Glutamatergic neuron (in vitro differentiated cells): Measurements from ENCODE around the gene BTK. TPM values are rescaled to one million over a fixed set of nuclear protein-coding genes. Genes with fewer than 3 reads are reported as not detected.

Experiments used
- DNase-seq: peaks from one replicate; pipeline ENCODE4 v3.0.0; 2022
- H3K27ac Mint-ChIP-seq: one replicate; pipeline ENCODE4 v1.8.0; 2020; ENCODE audit warnings: mild to moderate bottlenecking, mixed read lengths, inconsistent platforms; ENCODE audit not compliant: unreplicated experiment
- H3K27me3 Mint-ChIP-seq: one replicate; pipeline ENCODE4 v1.8.0; 2020; ENCODE audit warnings: mild to moderate bottlenecking, moderate library complexity, mixed read lengths, inconsistent platforms; ENCODE audit not compliant: unreplicated experiment
- H3K36me3 Mint-ChIP-seq: one replicate; pipeline ENCODE4 v1.8.0; 2020; ENCODE audit warnings: mild to moderate bottlenecking, mixed read lengths, inconsistent platforms; ENCODE audit not compliant: unreplicated experiment
- H3K4me1 Mint-ChIP-seq: one replicate; pipeline ENCODE4 v1.8.0; 2020; ENCODE audit warnings: mild to moderate bottlenecking, low read depth, mixed read lengths, inconsistent platforms; ENCODE audit not compliant: unreplicated experiment
- H3K4me3 Mint-ChIP-seq: one replicate; pipeline ENCODE4 v1.8.0; 2020; ENCODE audit warnings: mild to moderate bottlenecking, mixed read lengths, inconsistent platforms; ENCODE audit not compliant: unreplicated experiment
- H3K9me3 Mint-ChIP-seq: one replicate; pipeline ENCODE4 v1.8.0; 2020; ENCODE audit warnings: mild to moderate bottlenecking, moderate library complexity, mixed read lengths, inconsistent platforms; ENCODE audit not compliant: unreplicated experiment
- total RNA-seq: library from RNA; stranded (reverse); fragmentation: NEBNext Ultra II Directional; extraction: Animal tissue kit (Norgen Biotek cat#: 25700); gene quantifications from one replicate; pipeline ENCODE4 v1.2.1, GENCODE V29; 2021; ENCODE audit not compliant: unreplicated experiment
- TF ChIP-seq, protein P1 (sequence below): fragments of 200-600 bp; sonication (generic); IDR thresholded peaks from one replicate; pipeline ENCODE4 v1.5.0; 2021; ENCODE audit not compliant: partially characterized antibody, unreplicated experiment

The BTK gene
- total RNA-seq, 1 donor from 2014 or later = 1.1 TPM

DNA sequence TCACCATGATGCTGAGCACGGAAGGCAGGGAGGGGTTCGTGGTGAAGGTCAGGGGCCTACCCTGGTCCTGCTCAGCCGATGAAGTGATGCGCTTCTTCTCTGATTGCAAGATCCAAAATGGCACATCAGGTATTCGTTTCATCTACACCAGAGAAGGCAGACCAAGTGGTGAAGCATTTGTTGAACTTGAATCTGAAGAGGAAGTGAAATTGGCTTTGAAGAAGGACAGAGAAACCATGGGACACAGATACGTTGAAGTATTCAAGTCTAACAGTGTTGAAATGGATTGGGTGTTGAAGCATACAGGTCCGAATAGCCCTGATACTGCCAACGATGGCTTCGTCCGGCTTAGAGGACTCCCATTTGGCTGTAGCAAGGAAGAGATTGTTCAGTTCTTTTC lies 26.0 kb upstream of the BTK start:
- Mint-ChIP-seq H3K27ac (no peak overlapping the region), H3K36me3 (no peaks in the 10 kb centered on the region), H3K4me3 (peak overlapping the region; percentile 30), H3K9me3 (peaks cover 7% of the 10 kb centered on the region), H3K4me1 (peaks cover 10% of the 10 kb centered on the region), H3K27me3 (peaks cover 7% of the 10 kb centered on the region)
- TF ChIP-seq, protein P1, sequence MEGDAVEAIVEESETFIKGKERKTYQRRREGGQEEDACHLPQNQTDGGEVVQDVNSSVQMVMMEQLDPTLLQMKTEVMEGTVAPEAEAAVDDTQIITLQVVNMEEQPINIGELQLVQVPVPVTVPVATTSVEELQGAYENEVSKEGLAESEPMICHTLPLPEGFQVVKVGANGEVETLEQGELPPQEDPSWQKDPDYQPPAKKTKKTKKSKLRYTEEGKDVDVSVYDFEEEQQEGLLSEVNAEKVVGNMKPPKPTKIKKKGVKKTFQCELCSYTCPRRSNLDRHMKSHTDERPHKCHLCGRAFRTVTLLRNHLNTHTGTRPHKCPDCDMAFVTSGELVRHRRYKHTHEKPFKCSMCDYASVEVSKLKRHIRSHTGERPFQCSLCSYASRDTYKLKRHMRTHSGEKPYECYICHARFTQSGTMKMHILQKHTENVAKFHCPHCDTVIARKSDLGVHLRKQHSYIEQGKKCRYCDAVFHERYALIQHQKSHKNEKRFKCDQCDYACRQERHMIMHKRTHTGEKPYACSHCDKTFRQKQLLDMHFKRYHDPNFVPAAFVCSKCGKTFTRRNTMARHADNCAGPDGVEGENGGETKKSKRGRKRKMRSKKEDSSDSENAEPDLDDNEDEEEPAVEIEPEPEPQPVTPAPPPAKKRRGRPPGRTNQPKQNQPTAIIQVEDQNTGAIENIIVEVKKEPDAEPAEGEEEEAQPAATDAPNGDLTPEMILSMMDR = no peak
- DNase-seq = no peak

DNA sequence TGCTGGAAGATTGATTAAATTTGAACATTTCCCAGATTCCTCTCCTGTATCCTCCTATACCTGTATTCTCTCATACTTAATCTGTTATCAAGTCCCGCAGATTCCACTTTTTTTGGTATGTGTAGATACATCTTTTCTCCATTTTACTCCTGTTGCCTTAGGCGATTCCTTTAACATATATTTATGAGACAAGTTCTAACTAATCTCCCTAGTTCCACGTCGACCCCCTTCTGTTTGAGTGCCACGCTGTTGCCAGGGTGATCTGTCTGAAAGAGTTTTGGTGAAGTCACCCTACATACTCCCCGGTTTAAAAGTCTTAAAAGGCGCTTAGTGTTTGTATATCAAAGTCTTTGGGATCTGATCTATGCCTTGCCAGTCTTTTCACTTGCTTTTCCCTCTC lies 24.5 kb upstream of the BTK start:
- TF ChIP-seq, protein P1 = no peak
- Mint-ChIP-seq H3K27me3 (peaks cover 7% of the 10 kb centered on the region), H3K4me1 (peaks cover 7% of the 10 kb centered on the region), H3K27ac (no peak overlapping the region), H3K36me3 (no peaks in the 10 kb centered on the region), H3K4me3 (peak overlapping the region; percentile 76), H3K9me3 (peaks cover 7% of the 10 kb centered on the region)
- DNase-seq = no peak

DNA sequence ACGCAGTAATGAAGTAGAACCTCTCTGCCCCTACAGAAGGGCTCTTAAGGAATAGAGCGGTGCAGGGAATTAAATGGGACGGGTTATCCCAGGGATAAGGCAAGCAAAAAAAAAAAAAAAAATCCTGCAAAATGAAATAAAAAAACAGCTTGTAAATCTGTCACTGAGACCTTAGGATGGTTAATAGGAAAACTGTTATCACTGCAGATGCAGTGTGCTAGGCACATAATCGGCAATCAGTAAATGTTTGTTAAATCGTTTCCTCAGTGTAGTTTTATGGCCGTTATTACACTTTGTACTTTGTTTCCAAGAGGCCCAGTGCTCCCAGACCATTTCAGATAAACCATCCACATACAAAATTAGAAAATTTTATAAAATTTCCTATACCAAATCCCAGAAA lies 23.1 kb upstream of the BTK start:
- Mint-ChIP-seq H3K27ac (peak overlapping the region; percentile 98), H3K4me3 (peak overlapping the region; percentile 95), H3K4me1 (peaks cover 7% of the 10 kb centered on the region), H3K36me3 (no peaks in the 10 kb centered on the region), H3K27me3 (peaks cover 7% of the 10 kb centered on the region), H3K9me3 (peaks cover 7% of the 10 kb centered on the region)
- TF ChIP-seq, protein P1 = no peak
- no peak for DNase-seq

DNA sequence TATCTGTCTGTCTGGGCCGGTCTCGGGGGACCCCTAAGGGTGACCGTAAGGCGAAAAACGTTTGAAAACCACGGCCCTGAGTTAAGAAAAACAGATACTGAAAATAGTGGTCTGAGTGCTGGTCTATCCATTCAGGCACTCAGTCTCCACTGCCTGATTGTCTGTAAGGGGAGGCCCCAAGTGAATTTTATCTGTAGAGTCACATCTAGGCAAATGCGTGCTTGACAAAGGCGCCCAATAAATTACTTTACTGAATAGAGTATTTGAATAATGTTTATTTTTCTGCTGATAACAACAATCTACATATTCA lies 22.5 kb upstream of the BTK start:
- TF ChIP-seq, protein P1 = peak; percentile 11
- Mint-ChIP-seq H3K9me3 (peaks cover 7% of the 10 kb centered on the region), H3K27me3 (peaks cover 7% of the 10 kb centered on the region), H3K4me1 (peaks cover 7% of the 10 kb centered on the region), H3K36me3 (no peaks in the 10 kb centered on the region), H3K27ac (peak overlapping the region; percentile 98), H3K4me3 (peak overlapping the region; percentile 95)
- no peak for DNase-seq

DNA sequence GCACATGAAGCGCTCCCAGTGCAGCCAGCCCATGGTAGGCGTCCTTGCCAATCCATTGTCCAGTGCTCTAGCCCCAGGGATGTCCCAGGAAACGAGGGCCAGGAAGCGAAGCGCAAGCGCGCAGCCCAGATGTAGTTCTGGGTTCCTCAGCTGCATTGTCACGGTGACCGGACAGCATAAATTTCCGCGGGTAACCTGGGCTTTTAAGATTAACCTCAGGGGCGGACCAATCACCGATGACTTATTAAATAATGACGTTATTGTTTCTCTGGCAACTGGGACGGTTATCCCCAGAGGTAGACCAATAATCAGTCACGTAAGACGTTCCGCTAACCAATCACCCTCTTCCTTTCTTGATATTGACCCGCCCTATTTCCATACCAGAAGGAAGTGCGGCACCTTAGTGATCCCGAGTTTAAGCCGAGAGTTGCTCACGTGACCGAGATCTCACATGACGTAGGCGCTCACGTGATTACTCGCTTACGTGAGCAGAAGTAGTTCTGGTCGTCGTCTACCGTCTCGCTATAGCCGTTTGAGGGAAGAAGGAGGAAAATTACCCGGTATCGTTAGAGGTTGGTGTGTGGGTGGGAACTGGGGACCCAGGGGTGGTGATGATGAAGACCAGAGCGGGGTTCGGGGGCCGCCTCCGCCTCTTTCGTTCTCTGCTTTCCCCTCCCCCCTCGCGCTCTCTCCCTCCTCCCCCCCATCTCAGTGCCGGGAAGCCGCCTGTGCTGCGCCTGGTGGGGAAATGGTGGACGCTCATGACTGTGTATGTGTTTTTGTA lies 21.9 kb upstream of the BTK start, which contains the start of the genes GLA and HNRNPH2:
GLA (minus strand) TSS at position 178 of the 784 bp plus-strand sequence; CDS start at position 156, 22 bp downstream.
HNRNPH2 (plus strand) TSS at position 475 of the 784 bp plus-strand sequence. CDS start 3,767 bp downstream, outside the sequence.
- peaks cover 7% of the 10 kb centered on the region for H3K9me3 Mint-ChIP-seq
- H3K27ac Mint-ChIP-seq = peak within 1 kb of the TSS; percentile 98
- H3K36me3 Mint-ChIP-seq = no peaks in the 10 kb centered on the region
- H3K4me3 Mint-ChIP-seq = peak within 1 kb of the TSS; percentile 95
- DNase-seq = peak; percentile 80
- TF ChIP-seq, protein P1 = no peak
- peaks cover 7% of the 10 kb centered on the region for H3K4me1 Mint-ChIP-seq
- H3K27me3 Mint-ChIP-seq = peaks cover 7% of the 10 kb centered on the region
